Endodermal cell (in vitro differentiated cells): ENCODE measurements around the gene LEFTY2. TPM values are rescaled to one million over a fixed set of nuclear protein-coding genes. Genes with fewer than 3 reads are reported as not detected.
A peak's percentile ranks its signal among the peaks of the same experiment; 100 is the strongest.

Experiments used
- DNase-seq: peaks from one replicate; pipeline ENCODE4 v3.0.0-alpha.2; 2017
- H3K27ac ChIP-seq: 2 replicates; pipeline ENCODE4 v1.5.1; 2013; ENCODE audit warnings: mild to moderate bottlenecking, low read depth, low read length, moderate library complexity
- H3K27me3 ChIP-seq: 2 replicates; pipeline ENCODE4 v1.6.1; 2013; ENCODE audit warnings: mild to moderate bottlenecking, low read length, moderate library complexity; ENCODE audit not compliant: insufficient read depth, control insufficient read depth, poor library complexity, severe bottlenecking
- H3K36me3 ChIP-seq: 2 replicates; pipeline ENCODE4 v1.7.0; 2013; ENCODE audit warnings: mild to moderate bottlenecking, low read length, moderate library complexity; ENCODE audit not compliant: control insufficient read depth, insufficient read depth
- H3K4me1 ChIP-seq: one replicate; pipeline ENCODE4 v1.7.0; 2013; ENCODE audit warnings: low read length; ENCODE audit not compliant: control insufficient read depth, insufficient read depth
- H3K4me3 ChIP-seq: 2 replicates; pipeline ENCODE4 v1.5.1; 2013; ENCODE audit warnings: mild to moderate bottlenecking, low read length, moderate library complexity
- H3K9ac ChIP-seq: 2 replicates; pipeline ENCODE4 v1.6.1; 2013; ENCODE audit warnings: mild to moderate bottlenecking, low read length, moderate library complexity; ENCODE audit not compliant: poor library complexity, severe bottlenecking; ENCODE audit errors: extremely low read depth
- H3K9me3 ChIP-seq: 2 replicates; pipeline ENCODE4 v1.6.1; 2013; ENCODE audit warnings: mild to moderate bottlenecking, low read length, moderate library complexity; ENCODE audit not compliant: control insufficient read depth
- H3K27ac Mint-ChIP-seq: 2 replicates; pipeline ENCODE4 v1.8.0; 2020; ENCODE audit warnings: mixed read lengths
- H3K27me3 Mint-ChIP-seq: 2 replicates; pipeline ENCODE4 v1.8.0; 2021; ENCODE audit warnings: mild to moderate bottlenecking, mixed read lengths; ENCODE audit not compliant: insufficient read depth
- H3K36me3 Mint-ChIP-seq: 2 replicates; pipeline ENCODE4 v1.8.0; 2020; ENCODE audit warnings: low read depth, mixed read lengths
- H3K4me1 Mint-ChIP-seq: 2 replicates; pipeline ENCODE4 v1.8.0; 2020; ENCODE audit warnings: mixed read lengths
- H3K4me3 Mint-ChIP-seq: 2 replicates; pipeline ENCODE4 v1.8.0; 2020; ENCODE audit warnings: mild to moderate bottlenecking, moderate library complexity, mixed read lengths
- H3K9me3 Mint-ChIP-seq: 2 replicates; pipeline ENCODE4 v1.8.0; 2020; ENCODE audit warnings: mild to moderate bottlenecking, mixed read lengths
- CTCF ChIP-seq: fragments of 200-600 bp; sonication (generic); conservative IDR thresholded peaks from 2 replicates; pipeline ENCODE4 v1.5.0; 2021; ENCODE audit warnings: antibody characterized with exemption, mild to moderate bottlenecking
- WGBS, 2 experiments: methylation state at CpG; one replicate each; pipeline versions ENCODE4 v1.1.5 to v1.1.7; 2013; ENCODE audit warnings: missing lambda C conversion rate in 2 of 2, mixed read lengths in 1 of 2; ENCODE audit not compliant: insufficient coverage in 1 of 2, insufficient read length in 1 of 2; 5-methylcytosine and 5-hydroxymethylcytosine counted together
- total RNA-seq, 2 donors: library from RNA; stranded (reverse); fragmentation: NEBNext Ultra II Directional in 1 of 2; extraction: Animal tissue kit (Norgen Biotek cat#: 25700) in 1 of 2; gene quantifications; 2 replicates in 1 of 2; 3 replicates in 1 of 2; pipeline ENCODE4 v1.2.1, GENCODE V29; 2021

LEFTY2 gene
- total RNA-seq, 2 donors from 2014 or later = 272 to 938 TPM

- DNase-seq = peak; percentile 82
- Histone ChIP-seq H3K4me3 (no peak overlapping the region), H3K4me1 (peaks cover 3% of the 10 kb centered on the region), H3K9ac (no peak overlapping the region), H3K9me3 (no peaks in the 10 kb centered on the region), H3K27me3 (no peaks in the 10 kb centered on the region), H3K36me3 (peaks cover 23% of the 10 kb centered on the region), H3K27ac (no peak overlapping the region)
- H3K4me1 Mint-ChIP-seq = peaks cover 43% of the 10 kb centered on the region
- no peaks in the 10 kb centered on the region for H3K9me3 Mint-ChIP-seq
- H3K36me3 Mint-ChIP-seq = peaks cover 19% of the 10 kb centered on the region
- no peak overlapping the region for H3K4me3 Mint-ChIP-seq
- H3K27me3 Mint-ChIP-seq = no peaks in the 10 kb centered on the region
- TF ChIP-seq CTCF = no peak
- H3K27ac Mint-ChIP-seq = peak overlapping the region; percentile 87
- 83 to 88% methylated on average over 3 to 6 of the region's 6 CpGs for WGBS, 2 experiments
These were observed 50.4 kb downstream of the LEFTY2 start for GRCh38 chr1:225890346-225891228.

GRCh38 chr1:225889743-225890142 lies 51.3 kb downstream of the LEFTY2 start:
- peak overlapping the region; percentile 87 for H3K27ac Mint-ChIP-seq
- peak overlapping the region; percentile 87 for H3K4me3 Mint-ChIP-seq

More at GRCh38 chr1:225889743-225890142, 51.3 kb downstream of the LEFTY2 start:
- no peak for TF ChIP-seq CTCF
- Histone ChIP-seq H3K27ac (no peak overlapping the region), H3K4me1 (peaks cover 3% of the 10 kb centered on the region), H3K4me3 (peak overlapping the region; percentile 100), H3K9ac (peak overlapping the region; percentile 100), H3K27me3 (no peaks in the 10 kb centered on the region), H3K36me3 (peaks cover 23% of the 10 kb centered on the region), H3K9me3 (no peaks in the 10 kb centered on the region)
- peaks cover 19% of the 10 kb centered on the region for H3K36me3 Mint-ChIP-seq
- H3K9me3 Mint-ChIP-seq = no peaks in the 10 kb centered on the region
- no peak for DNase-seq
- WGBS, 2 experiments = 79 to 81% methylated on average over 5 of the region's 5 CpGs
- peaks cover 43% of the 10 kb centered on the region for H3K4me1 Mint-ChIP-seq
- H3K27me3 Mint-ChIP-seq = no peaks in the 10 kb centered on the region
